ENCODE results near the gene RIPK1.

RIPK1 gene

GRCh38 chr6:3108746-3109414 lies 40.6 kb downstream of the RIPK1 start:
- Histone ChIP-seq H3K9me3 (ENCODE audit: insufficient read depth, low read length) (no peaks in the 10 kb centered on the region), H3K4me2 (ENCODE audit: low read depth, low read length, poor library complexity, severe bottlenecking) (no peak overlapping the region), H3K36me3 (ENCODE audit: low read length) (peaks cover 41% of the 10 kb centered on the region), H4K20me1 (ENCODE audit: low read depth, low read length) (no peaks in the 10 kb centered on the region), H3K9ac (ENCODE audit: low read length) (no peak overlapping the region), H3K4me3 (ENCODE audit: insufficient read depth, low read length, poor library complexity, severe bottlenecking) (no peak overlapping the region), H2AFZ (ENCODE audit: low read depth, low read length, severe bottlenecking) (no peak overlapping the region), H3F3A (ENCODE audit: insufficient read depth) (no peaks in the 10 kb centered on the region), H3K79me2 (ENCODE audit: insufficient read depth, low read length) (no peaks in the 10 kb centered on the region), H3K9me2 (replicated peaks; ENCODE audit: insufficient read depth, low read length) (no peaks in the 10 kb centered on the region), H3K27me3 (ENCODE audit: low read length) (no peaks in the 10 kb centered on the region), H3K27ac (ENCODE audit: low read depth, low read length) (no peak overlapping the region)
- no peak for TF ChIP-seq CTCF (IDR thresholded peaks at IDR 0.05; ENCODE audit: insufficient read depth, low read length, poor library complexity, severe bottlenecking)
- no peak for TF ChIP-seq EZH2phosphoT487 (conservative IDR thresholded peaks at IDR 0.05; ENCODE audit: low read length)

- Histone ChIP-seq H3K27me3 (ENCODE audit: low read length) (no peaks in the 10 kb centered on the region), H3K9me3 (ENCODE audit: insufficient read depth, low read length) (no peaks in the 10 kb centered on the region), H3K27ac (ENCODE audit: low read depth, low read length) (no peak overlapping the region), H3F3A (ENCODE audit: insufficient read depth) (no peaks in the 10 kb centered on the region), H3K9me2 (replicated peaks; ENCODE audit: insufficient read depth, low read length) (no peaks in the 10 kb centered on the region), H3K9ac (ENCODE audit: low read length) (no peak overlapping the region), H3K4me2 (ENCODE audit: low read depth, low read length, poor library complexity, severe bottlenecking) (no peak overlapping the region), H3K36me3 (ENCODE audit: low read length) (peaks cover 38% of the 10 kb centered on the region), H2AFZ (ENCODE audit: low read depth, low read length, severe bottlenecking) (no peak overlapping the region), H3K4me3 (ENCODE audit: insufficient read depth, low read length, poor library complexity, severe bottlenecking) (no peak overlapping the region), H4K20me1 (ENCODE audit: low read depth, low read length) (no peaks in the 10 kb centered on the region), H3K79me2 (ENCODE audit: insufficient read depth, low read length) (no peaks in the 10 kb centered on the region)
- no peak for TF ChIP-seq CTCF (IDR thresholded peaks at IDR 0.05; ENCODE audit: insufficient read depth, low read length, poor library complexity, severe bottlenecking)
- TF ChIP-seq EZH2phosphoT487 (conservative IDR thresholded peaks at IDR 0.05; ENCODE audit: low read length), result no peak
Measured at GRCh38 chr6:3109761-3110160, 41.5 kb downstream of the RIPK1 start.

- peaks cover 13% of the 10 kb centered on the region for H3F3A ChIP-seq (ENCODE audit: insufficient read depth)
- no peaks in the 10 kb centered on the region for H3K9me2 ChIP-seq (replicated peaks; ENCODE audit: insufficient read depth, low read length)
- no peak overlapping the region for H3K9ac ChIP-seq (ENCODE audit: low read length)
- H3K4me3 ChIP-seq (ENCODE audit: insufficient read depth, low read length, poor library complexity, severe bottlenecking), result no peak overlapping the region
- no peak overlapping the region for H3K27ac ChIP-seq (ENCODE audit: low read depth, low read length)
- no peak overlapping the region for H3K4me2 ChIP-seq (ENCODE audit: low read depth, low read length, poor library complexity, severe bottlenecking)
- H3K27me3 ChIP-seq (ENCODE audit: low read length), result no peaks in the 10 kb centered on the region
- no peaks in the 10 kb centered on the region for H3K79me2 ChIP-seq (ENCODE audit: insufficient read depth, low read length)
- no peaks in the 10 kb centered on the region for H3K9me3 ChIP-seq (ENCODE audit: insufficient read depth, low read length)
- no peak for TF ChIP-seq EZH2phosphoT487 (conservative IDR thresholded peaks at IDR 0.05; ENCODE audit: low read length)
- no peak for TF ChIP-seq CTCF (IDR thresholded peaks at IDR 0.05; ENCODE audit: insufficient read depth, low read length, poor library complexity, severe bottlenecking)
- H4K20me1 ChIP-seq (ENCODE audit: low read depth, low read length), result no peaks in the 10 kb centered on the region
- peaks cover 22% of the 10 kb centered on the region; the same call in 1 of the 2 replicates for H3K36me3 ChIP-seq (ENCODE audit: low read length)
- no peak overlapping the region for H2AFZ ChIP-seq (ENCODE audit: low read depth, low read length, severe bottlenecking)
Measured at GRCh38 chr6:3114377-3114776, 46.1 kb downstream of the RIPK1 start.

All from SU-DHL-6 (cell line).